ENCODE data around the gene GNG13.

Gene GNG13

DNA sequence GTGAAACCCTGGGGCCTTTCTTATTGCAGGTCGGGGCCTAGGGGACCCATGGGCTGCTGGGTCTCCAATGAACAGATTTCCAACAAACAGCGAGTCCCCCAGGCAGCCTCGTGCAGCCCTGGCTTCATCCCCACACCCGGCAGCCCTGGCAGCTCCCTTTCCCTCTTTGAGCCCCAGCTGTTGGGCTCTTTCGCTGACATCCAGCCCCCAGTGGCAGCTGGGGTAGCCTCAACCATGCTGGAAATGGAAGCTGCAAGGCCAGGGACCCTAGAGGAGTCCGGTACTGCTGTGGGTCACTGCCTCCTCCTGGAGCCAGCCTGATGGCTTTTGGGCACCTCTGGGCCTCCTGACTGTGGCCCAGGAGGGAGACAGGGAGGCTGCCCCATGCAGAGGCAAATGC, 18.3 kb downstream of the GNG13 start:
- no peak for DNase-seq (ENCODE audit: low read depth)
- no peak overlapping the region for H3K4me3 ChIP-seq (ENCODE audit: control insufficient read depth, low read depth, low read length)
- TF ChIP-seq, protein P1, sequence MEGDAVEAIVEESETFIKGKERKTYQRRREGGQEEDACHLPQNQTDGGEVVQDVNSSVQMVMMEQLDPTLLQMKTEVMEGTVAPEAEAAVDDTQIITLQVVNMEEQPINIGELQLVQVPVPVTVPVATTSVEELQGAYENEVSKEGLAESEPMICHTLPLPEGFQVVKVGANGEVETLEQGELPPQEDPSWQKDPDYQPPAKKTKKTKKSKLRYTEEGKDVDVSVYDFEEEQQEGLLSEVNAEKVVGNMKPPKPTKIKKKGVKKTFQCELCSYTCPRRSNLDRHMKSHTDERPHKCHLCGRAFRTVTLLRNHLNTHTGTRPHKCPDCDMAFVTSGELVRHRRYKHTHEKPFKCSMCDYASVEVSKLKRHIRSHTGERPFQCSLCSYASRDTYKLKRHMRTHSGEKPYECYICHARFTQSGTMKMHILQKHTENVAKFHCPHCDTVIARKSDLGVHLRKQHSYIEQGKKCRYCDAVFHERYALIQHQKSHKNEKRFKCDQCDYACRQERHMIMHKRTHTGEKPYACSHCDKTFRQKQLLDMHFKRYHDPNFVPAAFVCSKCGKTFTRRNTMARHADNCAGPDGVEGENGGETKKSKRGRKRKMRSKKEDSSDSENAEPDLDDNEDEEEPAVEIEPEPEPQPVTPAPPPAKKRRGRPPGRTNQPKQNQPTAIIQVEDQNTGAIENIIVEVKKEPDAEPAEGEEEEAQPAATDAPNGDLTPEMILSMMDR (conservative IDR thresholded peaks at IDR 0.05; ENCODE audit: control insufficient read depth, insufficient read depth, low read depth, low read length), result no peak

DNA sequence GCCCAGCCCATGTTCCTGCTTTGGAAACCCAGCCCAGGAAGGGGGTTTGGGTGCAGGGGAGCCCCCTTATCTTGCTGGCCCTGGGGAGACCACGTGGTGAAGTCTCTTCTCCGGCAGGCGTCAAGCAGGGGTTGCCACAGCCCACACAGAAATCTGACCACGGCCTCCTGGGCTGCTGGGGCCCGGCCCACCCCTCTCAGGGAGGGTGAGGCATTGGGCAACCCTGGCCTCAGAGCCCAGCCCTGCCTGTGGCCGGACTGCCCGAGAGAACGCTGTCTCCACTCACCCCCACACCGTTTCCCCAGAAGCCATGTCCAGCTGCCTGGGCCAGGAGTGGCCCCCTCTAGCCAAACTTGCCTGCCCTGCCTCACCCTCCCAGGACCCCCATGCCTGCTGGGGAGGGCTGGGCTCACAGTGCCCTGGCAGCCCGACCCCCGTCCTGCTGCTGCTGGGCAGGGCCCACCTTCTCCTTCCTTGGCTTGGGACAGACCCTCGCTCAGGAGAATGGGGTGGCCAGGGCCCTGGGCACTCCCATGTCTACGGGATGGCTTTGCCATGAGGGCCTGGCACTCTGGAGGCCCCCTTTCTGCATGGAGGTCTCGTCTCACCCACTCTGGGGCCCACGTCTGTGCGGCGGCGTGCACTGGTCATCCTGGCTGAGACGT, 19.1 kb downstream of the GNG13 start:
- no peak for DNase-seq (ENCODE audit: low read depth)
- no peak overlapping the region for H3K4me3 ChIP-seq (ENCODE audit: control insufficient read depth, low read depth, low read length)
- TF ChIP-seq, protein P1 (conservative IDR thresholded peaks at IDR 0.05; ENCODE audit: control insufficient read depth, insufficient read depth, low read depth, low read length), result no peak

DNA sequence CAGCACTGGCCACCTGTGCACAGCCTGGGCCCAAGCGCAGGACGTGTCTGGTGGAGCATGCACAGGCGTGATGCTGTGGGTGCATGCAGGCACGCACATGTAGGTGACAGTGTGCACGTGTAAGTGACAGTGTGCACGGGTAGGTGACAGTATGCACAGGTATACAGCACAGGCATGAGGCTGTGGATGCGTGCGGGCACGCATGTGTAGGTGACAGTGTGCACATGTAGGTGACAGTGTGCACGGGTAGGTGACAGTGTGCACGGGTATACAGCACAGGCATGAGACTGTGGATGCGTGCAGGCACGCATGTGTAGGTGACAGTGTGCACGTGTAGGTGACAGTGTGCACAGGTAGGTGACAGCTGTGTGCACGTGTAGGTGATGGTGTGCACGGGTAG, 20.2 kb downstream of the GNG13 start:
- no peak for DNase-seq (ENCODE audit: low read depth)
- H3K4me3 ChIP-seq (ENCODE audit: control insufficient read depth, low read depth, low read length), result no peak overlapping the region
- TF ChIP-seq, protein P1 (conservative IDR thresholded peaks at IDR 0.05; ENCODE audit: control insufficient read depth, insufficient read depth, low read depth, low read length), result no peak

DNA sequence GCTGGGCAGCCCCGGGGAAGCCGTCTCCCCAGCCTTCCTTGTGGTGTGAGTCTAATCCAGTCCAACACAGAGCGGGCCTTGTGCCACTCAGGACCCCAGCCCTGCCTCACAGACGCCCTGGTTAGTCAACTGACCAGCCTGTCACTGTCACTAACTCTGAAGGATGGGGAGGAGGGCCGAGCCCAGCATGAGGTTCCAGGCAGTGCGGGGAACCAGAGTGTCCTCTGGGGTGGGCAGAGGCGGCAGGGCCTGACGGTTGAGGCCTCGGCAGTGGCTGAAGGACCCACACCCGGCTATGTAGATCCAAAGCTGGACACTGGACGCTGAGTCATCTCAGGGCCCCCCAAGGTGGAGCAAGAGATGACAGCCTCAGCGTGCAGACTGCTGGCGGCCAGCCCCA, 21.0 kb downstream of the GNG13 start:
- no peak overlapping the region for H3K4me3 ChIP-seq (ENCODE audit: control insufficient read depth, low read depth, low read length)

DNA sequence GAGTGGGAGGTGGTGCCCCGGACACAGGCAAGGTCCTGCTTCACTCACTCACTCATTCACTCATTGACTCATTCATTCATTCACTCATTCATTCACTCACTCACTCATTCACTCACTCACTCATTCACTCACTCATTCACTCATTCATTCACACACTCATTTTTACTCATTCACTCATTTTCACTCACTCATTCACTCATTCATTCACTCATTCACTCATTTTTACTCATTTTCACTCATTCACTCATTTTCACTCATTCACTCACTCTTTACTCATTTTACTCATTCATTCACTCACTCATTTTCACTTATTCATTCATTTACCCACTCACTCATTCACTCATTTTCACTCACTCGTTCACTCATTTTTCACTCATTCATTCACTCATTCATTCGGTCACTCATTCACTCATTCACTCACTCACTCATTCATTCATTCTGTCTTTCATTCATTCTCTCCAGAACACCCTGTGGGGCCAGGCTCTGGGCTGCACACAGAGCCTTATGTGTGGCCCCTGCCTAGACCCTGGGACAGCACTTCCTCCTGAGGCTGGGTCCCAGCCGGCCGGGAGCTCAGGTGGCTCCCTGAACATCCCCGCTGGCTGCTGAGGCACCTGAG, 21.5 kb downstream of the GNG13 start:
- DNase-seq (ENCODE audit: low read depth), result no peak
- no peak overlapping the region for H3K4me3 ChIP-seq (ENCODE audit: control insufficient read depth, low read depth, low read length)
- TF ChIP-seq, protein P1 (conservative IDR thresholded peaks at IDR 0.05; ENCODE audit: control insufficient read depth, insufficient read depth, low read depth, low read length), result no peak

More for the DNA sequence above, 21.0 kb downstream of the GNG13 start:
- no peak for DNase-seq (ENCODE audit: low read depth)
- TF ChIP-seq, protein P1 (conservative IDR thresholded peaks at IDR 0.05; ENCODE audit: control insufficient read depth, insufficient read depth, low read depth, low read length), result no peak

DNA sequence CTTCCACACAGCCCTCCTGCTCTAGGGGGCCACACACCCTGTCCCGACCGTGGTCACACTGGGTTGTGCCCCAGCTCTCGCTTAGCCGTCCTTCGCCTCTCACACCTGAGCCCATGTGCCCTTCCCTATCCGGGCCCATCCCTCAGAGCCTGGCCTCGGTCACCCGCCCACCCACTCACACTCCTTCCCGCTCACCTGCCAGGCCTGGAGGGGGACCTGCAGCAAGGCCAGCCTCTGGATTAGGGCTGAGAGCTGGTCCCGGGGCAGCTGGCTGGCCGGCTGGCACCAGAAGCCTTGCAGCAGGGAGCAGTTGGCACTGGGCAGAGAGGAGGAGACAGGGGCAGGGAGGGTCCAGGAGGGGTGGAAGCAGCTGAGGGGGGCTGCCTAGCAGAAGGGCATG, 22.1 kb downstream of the GNG13 start:
- DNase-seq (ENCODE audit: low read depth), result no peak
- TF ChIP-seq, protein P1 (conservative IDR thresholded peaks at IDR 0.05; ENCODE audit: control insufficient read depth, insufficient read depth, low read depth, low read length), result no peak
- H3K4me3 ChIP-seq (ENCODE audit: control insufficient read depth, low read depth, low read length), result no peak overlapping the region
